Activated CD8-positive, alpha-beta memory T cell treated with anti-CD3 and anti-CD28 coated beads, Interleukin-2, amount 50 U/mL, for 24 hours (primary cell): ENCODE results near the gene SYNE1.
"Not testable (repeated sequence)": the region's sequence is repeated elsewhere in the genome, so short reads cannot be mapped to it uniquely, and the experiment has no call there.

Experiments
- DNase-seq: peaks from one replicate; pipeline ENCODE4 v3.0.0-alpha.2; 2020; ENCODE audit errors: extremely low read depth

The SYNE1 gene

DNA sequence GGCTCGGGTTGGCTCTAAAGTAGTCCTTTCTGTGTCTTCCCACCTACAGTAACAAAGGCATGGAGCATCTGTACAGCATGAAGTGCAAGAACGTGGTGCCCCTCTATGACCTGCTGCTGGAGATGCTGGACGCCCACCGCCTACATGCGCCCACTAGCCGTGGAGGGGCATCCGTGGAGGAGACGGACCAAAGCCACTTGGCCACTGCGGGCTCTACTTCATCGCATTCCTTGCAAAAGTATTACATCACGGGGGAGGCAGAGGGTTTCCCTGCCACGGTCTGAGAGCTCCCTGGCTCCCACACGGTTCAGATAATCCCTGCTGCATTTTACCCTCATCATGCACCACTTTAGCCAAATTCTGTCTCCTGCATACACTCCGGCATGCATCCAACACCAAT lies 538.5 kb downstream of the SYNE1 start:
- no peak for DNase-seq

GRCh38 chr6:152096863-152097496 lies 540.2 kb downstream of the SYNE1 start:
- no peak for DNase-seq

DNA sequence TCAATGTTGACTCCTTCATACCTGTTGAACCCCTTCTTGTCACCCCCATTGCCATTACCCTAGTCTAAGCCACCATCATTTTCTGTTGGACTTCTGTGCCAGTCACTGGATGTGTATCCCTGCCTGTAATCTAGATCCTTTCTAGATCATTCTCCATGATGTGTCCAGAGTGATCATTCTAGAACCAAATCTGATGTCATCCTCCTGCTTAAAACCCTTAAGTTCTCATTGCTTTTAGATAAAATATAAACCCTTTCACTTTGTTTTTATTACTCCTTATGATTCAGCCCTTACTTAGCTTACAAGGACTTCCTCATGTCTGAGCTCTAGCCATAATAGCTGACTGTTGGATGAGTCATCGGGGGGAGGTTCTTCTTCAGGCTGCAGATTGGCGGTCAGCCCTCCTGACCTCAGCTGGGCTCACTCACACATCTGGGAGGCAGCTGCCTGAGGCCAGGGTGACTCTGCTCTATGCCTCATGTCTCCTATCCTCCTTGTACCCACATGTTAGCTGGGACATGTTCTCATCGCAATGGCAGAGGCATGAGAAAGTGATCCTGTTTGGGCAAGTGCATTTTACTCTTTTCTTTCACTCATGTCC lies 542.1 kb downstream of the SYNE1 start:
- DNase-seq = no peak

DNA sequence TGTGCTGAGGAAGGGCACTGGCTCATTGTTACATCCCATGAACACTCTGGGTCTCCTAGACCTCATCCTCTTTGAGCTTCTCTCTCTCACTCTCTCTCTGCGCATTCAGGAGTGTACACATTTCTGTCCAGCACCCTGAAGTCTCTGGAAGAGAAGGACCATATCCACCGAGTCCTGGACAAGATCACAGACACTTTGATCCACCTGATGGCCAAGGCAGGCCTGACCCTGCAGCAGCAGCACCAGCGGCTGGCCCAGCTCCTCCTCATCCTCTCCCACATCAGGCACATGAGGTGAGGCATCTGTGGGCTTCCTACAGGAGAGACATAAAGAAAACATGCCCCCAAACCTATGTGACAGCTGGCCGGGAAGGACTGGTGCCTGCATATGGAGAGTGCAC lies 542.9 kb downstream of the SYNE1 start:
- DNase-seq = no peak

DNA sequence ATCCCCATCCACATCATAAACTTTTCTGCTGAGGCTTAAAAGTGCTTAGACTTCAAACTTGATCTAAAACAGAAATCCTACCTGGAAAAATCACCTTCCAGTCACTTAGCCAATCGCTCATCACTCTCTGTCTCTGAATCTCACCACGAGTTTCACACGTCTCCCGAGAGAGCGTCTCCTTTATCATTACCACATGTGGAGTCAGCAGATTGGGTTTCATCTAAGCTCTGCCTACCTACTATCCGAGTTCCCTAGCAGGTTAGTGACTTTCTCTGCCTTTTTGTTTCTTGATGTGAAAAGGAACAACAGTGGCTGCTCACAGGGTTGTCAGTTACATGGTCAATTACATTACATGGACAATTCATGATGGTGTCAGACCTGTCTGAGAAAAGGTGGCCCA lies 543.5 kb downstream of the SYNE1 start:
- DNase-seq = no peak

- no peak for DNase-seq
These were observed 545.3 kb downstream of the SYNE1 start for GRCh38 chr6:152091851-152092341.

DNA sequence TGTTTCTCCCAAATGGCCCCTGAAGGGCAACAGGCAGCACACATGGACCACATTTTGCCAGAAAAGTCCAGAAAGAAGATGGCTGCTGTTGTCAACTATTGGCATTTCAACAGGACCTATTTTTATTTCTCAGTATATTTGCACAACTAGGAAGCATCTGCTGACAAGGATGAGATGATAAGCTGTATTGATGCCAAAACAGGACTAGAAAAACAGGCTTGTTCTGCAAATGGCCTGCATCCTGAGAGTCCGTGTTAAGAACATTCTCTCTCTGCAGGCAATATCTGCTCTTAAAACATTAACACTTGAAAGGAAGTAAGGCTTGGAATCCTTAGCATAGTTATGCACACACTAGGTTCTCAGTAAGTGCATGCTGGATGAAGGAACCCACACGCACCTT lies 546.0 kb downstream of the SYNE1 start:
- no peak for DNase-seq

- DNase-seq = no peak
These were observed 547.2 kb downstream of the SYNE1 start for GRCh38 chr6:152089992-152090391.

GRCh38 chr6:152087701-152088100 lies 549.5 kb downstream of the SYNE1 start:
- no peak for DNase-seq

- DNase-seq = no peak
These were observed 550.1 kb downstream of the SYNE1 start for GRCh38 chr6:152087096-152087495.

- DNase-seq = no peak
These were observed 550.8 kb downstream of the SYNE1 start for GRCh38 chr6:152086223-152086873.

DNA sequence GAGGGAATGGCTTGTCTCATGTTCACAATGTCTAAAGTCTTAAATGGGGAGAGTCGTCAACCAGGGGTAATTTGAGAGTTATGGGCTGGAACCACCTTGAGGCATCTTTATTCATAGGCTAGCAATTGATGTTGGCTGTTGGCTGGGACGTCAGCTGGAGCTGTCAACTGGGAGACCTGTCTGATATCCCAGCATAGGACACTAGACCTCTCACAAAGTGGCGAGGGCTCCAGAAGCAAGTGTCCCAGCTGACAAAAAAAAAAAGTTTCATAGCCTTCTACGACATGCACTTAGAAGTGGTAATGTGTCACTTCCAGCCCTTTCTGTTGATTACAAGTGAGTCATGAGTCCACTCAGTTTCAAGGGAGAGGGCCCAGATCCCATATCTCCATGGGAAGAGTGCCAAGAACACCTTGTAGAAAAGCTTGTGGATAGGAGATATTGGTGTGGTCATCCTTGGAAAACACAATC lies 551.7 kb downstream of the SYNE1 start:
- DNase-seq = no peak

DNA sequence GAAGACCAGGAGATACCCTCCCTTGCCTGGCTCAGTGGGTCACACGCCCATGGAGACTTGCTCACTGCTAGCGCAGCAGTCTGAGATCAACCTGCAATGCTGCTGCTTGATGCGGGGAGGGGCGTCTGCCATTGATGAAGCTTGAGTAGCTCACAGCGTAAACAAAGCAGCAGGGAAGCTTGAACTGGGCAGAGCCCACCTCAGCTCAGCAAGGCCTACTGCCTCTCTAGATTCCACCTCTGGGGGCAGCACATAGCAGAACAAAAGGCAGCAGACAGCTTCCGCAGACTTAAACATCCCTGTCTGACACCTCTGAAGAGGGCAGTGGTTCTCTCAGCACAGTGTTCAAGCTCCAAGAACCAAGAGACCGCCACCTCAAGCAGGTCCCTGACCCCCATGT lies 558.4 kb downstream of the SYNE1 start:
- no peak for DNase-seq

DNA sequence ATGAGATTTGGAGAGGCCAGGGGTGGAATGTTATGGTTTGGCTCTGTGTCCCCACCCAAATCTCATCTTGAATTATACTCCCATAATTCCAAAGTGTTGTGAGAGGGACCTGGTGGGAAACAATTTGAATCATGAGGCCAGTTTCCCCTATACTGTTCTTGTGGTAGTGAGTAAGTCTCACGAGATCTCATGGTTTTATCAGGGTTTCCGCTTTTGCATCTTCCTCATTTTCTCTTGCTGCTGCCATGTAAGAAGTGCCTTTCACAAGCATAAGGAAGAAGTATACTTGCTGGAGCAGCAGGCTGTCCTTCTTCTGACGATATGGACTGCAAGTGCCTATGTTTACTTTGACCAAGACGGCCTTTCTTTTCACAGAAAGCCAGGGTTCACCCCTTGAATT lies 559.2 kb downstream of the SYNE1 start:
- no peak for DNase-seq

GRCh38 chr6:152076242-152076641 lies 560.9 kb downstream of the SYNE1 start:
- DNase-seq = not testable (repeated sequence)

DNA sequence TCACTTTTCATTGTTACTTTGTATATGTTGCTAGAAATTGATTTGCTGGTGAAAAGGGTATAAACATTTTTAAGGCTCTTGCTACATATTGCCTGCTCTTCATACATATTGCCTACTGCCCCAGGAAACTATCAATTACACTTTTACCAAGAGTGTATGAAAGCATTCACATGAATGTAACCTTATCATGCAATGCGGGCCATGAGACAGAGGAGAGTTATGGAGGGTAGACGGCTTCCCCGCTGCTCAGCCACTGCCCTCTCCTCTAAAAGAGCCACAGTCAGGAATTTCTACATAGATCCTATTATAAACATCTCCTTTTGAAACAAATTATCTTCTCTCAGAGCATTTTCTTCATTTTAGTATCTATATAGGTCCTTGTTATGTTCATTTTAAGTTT lies 565.3 kb downstream of the SYNE1 start:
- no peak for DNase-seq
